COLO829 (cell line): ENCODE data around the gene DCX.

Experiments
- DNase-seq: peaks from one replicate; pipeline ENCODE4 v3.0.0; 2012; ENCODE audit warnings: low spot score

Gene DCX

DNA sequence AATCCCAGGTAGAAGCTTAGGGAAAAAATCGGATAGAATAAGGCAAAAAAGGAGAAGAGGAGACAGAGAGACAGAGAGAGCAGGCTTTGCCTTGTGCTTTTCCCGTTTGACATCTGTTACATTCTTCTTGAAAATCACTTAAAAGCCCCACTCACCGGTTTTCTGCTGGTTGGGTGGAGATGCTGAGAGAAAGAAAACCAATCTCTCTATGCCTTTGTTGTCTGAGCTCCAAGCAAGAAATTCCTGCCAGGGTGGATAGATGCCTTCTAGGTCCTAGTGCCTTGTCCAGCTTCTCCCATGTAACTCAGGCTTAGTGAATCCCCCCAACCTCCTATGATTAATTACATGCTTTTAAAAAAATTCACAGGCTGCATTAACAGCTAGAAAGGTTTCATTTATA is at the start of gene DCX:
TSS of gene DCX (minus strand) at position 210 of the 400 bp plus-strand sequence. CDS start 1,794 bp downstream, outside the sequence.
- DNase-seq: no peak

- DNase-seq: no peak
Observed at GRCh38 chrX:111460607-111461006, 48.6 kb upstream of the DCX start.

GRCh38 chrX:111447298-111447697 is 35.3 kb upstream of the DCX start:
- DNase-seq: no peak

DNA sequence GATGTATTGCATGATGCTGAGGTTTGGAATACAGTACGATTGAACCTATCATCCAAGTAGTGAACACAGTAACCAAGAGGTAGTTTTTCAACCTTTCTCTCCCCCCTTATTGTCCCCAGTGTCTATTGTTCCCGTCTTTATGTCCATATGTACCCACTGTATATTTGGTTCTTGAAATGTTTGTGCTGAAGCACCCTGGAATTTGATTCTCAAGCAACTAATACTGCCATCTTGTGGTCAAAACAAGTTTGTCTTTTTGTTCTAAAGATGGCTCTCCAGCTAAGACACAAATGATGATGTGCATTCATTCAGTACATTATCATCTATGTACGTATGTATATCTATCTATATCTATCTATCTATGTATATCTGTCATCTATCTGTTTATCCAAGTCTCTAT is 33.5 kb upstream of the DCX start:
- peak; percentile 13 for DNase-seq

DNA sequence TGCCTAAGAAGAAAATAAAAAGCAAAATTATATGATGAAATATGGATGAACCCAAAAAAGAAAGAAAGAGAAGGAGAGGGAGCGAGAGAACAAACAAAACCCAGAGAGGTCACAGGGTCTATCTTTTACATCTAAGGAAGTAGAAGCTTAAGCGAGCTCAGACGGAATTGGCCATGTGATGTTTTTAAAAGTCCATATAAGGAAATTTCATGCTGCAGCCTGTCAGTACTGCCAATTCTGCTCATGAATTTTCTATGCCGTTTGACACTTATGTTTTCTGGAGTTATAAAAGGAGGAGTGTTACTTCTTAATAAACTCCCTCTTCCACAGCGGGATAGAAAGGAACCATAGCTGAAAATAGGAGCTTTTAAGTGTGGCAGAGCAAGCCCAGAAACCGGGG is 32.9 kb upstream of the DCX start:
- DNase-seq: no peak

DNA sequence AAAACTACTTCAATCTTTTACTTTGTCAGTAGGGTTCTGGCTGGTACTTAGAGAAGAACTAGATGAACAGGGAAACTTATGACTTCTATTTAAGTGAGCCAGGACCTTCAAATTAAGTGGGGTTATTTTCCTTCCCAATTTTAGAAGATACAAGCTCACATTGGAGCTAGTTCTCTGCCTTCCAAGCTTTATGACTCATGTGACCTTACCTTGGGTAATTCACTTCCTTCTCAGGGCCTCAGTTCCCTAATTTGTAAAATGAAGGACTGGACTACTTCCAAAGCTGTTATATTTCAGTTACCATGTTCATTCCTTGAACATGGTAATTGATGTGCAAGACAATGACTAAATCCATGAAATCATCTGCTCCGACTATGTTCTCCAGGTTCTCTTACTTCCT is 32.0 kb upstream of the DCX start:
- no peak for DNase-seq

DNA sequence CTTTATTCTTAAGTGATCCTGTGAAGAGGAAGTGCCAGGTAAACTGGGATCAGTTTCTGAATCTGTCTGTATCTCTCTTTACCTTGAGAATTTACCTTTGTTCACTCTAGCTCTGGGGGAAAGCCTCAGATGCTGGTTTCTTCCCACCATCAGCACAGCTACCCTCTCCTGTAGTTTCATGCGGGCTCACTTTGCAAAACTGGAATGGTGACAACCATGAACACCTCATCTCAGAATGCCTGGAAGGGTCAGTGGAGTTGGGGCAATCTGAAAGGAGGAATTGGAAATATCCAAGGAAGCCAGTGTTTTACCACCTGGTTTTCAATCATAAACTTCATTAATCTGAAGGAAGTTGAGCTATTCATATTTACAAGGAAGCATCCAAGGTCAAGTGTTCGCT is 30.8 kb upstream of the DCX start:
- DNase-seq: no peak

DNA sequence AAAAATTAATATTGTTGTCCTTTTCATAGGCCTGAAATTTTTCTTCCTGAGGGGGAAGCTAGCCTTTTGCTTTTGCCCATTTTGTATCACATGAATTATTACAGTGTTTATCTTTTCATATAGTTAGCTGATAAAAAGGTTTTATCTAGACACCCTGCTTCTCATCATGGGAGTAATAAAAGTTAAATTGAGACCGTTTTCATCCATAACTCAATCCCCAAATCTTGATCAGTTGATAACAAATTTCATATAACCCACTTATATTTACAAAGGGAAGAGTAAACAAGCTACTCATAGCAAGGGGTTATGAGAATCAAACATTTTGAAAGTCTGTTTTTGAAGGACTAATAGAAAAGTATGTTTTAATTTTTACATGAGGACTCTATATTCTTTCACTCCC is 23.5 kb upstream of the DCX start:
- DNase-seq: no peak

DNA sequence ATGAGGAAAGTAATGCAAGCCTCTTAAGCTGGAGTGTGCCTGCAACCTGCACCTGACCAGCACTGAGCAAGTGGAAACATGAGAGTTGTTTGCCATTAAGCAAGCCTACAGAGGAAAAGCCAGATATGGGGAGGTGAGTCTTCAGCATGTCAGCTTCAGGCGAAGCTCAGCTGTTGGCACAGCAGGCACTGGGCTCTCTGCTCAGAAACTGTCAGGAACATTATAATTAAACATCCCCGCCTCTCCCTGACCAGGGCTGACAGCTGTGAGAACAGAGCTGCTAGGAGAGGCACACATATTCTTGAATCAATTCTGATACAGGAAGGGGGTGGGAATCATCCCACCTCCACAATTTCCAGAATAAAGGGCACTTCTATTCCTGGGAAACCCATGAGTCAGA is 19.0 kb upstream of the DCX start:
- peak; percentile 46 for DNase-seq

- no peak for DNase-seq
Observed at GRCh38 chrX:111411557-111411956, 435 bp downstream of the DCX start.

- no peak for DNase-seq
Observed at GRCh38 chrX:111410590-111411078, 1.4 kb downstream of the DCX start.

GRCh38 chrX:111409326-111409725 is 2.7 kb downstream of the DCX start:
- DNase-seq: no peak

DNA sequence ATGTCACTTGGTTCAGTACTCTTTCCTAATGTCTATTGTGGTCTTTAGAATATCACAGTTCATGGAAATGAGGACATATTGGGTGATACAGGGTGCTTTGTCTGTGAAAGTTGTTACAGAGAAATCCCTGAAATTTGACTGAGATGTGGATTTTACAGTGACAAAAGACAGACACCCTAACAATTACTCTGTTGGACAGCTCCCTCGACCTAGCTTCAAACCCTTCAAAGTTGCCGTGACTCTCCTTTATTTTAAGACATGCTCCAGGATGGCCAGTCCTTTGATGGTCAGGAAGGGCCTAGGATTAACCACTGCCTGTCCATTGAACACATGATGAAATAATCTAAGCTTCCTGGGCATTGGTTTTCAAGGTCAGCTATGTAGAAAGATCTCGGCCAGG is 4.0 kb downstream of the DCX start:
- DNase-seq: no peak

DNA sequence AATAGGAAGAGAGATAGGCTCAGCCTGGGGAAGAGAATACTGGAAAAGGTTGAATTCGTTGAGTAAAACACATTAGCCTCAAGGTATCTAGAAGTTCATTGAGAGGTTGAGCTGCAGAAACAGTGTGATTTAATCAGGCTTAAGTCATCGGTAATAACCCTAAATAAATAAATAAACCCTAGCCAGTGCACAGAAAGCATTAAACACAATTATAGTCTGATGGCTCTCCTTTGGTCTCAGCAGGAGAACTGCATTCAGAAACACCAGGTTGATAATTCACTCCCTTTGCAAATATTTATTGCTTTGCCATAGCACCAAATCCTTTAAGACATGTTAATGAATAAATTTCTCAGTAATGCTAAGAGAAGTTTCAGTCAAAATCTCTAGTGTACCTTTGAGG is 9.6 kb downstream of the DCX start:
- no peak for DNase-seq

GRCh38 chrX:111395149-111395548 is 16.8 kb downstream of the DCX start:
- DNase-seq: no peak

- DNase-seq: no peak
Observed at GRCh38 chrX:111394569-111394968, 17.4 kb downstream of the DCX start.

DNA sequence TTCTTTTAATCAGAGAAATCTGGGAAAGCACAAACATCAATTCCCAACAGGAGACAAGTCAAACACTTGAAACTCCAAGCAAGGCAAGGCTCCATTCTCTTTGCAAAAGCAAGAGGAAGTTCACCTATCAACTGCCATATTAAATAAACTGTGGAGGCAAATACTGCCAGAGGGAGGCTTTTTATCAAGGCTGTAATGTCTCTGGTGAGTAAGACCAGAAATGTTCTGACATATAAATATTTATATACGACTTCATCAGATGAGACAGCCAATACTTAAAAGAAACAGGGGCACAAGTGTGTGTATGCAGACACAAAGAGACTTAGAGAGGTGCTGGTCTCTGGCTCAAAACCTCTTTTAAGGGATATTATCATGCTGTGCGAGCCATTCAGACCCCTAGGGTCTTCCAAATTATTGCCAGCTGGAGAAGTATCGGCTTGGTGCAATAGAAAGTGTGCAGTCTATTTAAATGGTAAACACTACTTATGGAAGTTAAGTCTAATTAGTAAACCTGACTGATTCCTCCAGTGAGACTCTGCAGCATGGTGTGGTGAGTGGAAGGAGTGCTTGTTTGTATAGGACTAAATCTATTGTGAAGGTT is 24.4 kb downstream of the DCX start:
- DNase-seq: no peak

DNA sequence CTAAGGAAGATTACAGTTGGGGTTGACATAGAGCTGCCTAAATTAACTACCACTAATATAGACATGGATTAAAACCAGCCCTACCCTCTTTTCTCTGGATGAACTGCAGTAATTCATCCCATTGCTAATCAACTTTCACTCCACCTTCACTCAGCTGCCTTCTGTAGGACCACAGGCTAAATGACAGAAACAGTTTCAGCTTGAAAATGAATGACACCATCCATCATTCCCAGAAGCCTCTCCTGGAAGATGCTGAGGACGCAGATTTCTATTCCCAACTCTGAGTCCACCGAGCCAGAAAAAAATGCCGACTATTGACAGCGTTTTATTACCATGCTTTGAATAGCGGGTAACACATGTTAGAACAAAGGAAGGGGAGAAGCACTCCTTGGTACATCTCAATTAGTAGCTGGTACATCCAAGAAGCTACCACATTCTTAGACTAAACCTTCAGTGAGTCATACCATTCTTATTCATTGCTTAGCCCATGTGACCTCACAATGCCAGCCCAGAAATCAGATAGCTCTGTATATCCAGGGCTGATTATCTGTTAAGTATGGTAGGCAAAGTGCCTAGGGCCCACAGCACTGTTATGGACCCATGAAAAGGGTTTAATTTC is 25.3 kb downstream of the DCX start:
- DNase-seq: no peak

DNA sequence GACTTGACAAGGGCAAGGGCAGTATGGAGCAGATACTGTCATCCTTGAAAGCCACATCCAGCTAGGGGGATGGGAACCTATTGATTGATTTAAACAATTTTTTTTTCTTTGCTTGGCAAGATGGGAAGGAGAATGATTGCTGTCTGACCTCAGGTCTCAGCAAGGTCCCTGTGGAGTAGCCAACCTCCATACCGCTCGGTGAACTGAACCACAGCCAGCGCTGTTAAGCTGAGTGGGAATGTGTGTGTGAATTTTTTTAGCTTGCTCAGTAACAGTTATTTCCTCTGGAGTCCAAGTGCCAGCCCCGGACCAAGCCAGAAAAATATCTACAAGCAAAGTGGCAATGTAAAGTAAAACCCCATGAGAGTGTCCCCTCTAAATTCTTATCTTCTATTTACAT is 25.9 kb downstream of the DCX start:
- no peak for DNase-seq

DNA sequence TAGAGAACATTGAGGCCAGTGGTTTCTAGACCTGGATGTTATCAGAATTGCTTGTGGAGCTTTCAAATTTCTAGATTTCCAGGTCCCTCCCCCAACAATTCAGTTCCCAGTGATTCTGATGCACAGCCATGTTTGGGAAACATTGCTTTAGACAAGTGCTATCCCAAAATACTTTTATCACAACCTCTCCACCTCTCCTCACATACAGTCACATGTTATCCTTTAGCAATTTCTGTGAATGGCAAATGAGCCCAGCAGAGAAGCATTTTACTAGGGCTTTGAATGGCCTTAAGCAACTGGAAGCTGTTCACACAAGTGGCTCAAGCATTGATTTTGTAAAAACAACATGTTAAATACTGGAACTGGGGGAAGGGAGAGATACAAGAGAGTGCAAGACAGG is 29.7 kb downstream of the DCX start:
- no peak for DNase-seq

- DNase-seq: no peak
Observed at GRCh38 chrX:111376897-111377578, 35.0 kb downstream of the DCX start.

DNA sequence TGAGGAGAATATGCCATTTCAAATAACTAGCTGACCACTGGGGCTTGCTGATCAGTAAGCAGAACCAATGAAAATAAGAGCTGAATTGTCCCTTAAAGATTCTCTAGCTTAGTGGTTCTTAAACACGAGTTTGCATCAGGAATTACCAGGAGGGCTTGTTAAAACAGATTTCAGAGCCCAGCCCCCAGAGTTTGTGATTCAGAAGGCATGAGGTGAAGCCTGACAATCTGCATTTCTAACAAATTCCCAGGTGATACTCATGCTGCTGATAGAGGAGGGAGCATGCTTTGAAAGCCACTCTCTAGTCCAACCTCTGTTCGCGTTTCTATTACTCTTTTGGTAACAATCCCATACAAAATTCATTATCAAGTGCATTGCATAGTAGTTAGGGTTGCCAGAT is 35.5 kb downstream of the DCX start:
- no peak for DNase-seq

DNA sequence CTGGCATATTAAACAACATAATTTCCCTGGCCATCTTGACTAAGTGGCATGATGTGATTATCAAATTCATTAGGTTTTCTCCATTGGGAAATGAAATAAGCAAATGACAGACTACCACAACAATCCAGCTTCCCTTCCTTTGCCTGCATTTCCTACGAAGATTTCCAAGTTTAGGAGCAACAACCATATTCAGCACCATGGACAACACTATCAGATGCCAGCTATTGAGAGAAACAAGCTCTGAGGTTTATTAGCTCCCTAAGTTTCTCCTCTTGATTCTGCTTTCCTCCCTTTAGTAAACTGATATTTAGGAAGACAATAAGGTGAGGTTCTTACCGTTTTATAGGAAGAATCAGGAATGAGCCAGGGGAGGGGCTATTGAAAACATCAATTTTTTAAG is 36.2 kb downstream of the DCX start:
- no peak for DNase-seq

- DNase-seq: no peak
Observed at GRCh38 chrX:111372086-111372485, 39.9 kb downstream of the DCX start.
